T-helper 17 cell (primary cell): ENCODE results near the gene NDUFB6. TPM values are rescaled to one million over a fixed set of nuclear protein-coding genes. Genes with fewer than 3 reads are reported as not detected.
A peak's percentile ranks its signal among the peaks of the same experiment; 100 is the strongest.

Experiments used
- ATAC-seq: fragments of 150-1000 bp; cut with Tn5 transposase; 2 replicates; pipeline ENCODE4 v1.10.0; 2021; ENCODE audit warnings: mild to moderate bottlenecking, moderate library complexity
- DNase-seq, 3 donors: peaks; one replicate each; pipeline versions ENCODE4 v3.0.0 to v3.0.0-alpha.2; 2020 to 2021
- H3K9me3 ChIP-seq: one replicate; pipeline ENCODE4 v1.7.0; 2013; ENCODE audit warnings: low read length, mild to moderate bottlenecking; ENCODE audit not compliant: control insufficient read depth, poor library complexity, severe bottlenecking
- H3K27ac Mint-ChIP-seq: one replicate; pipeline ENCODE4 v1.8.0; 2022; ENCODE audit warnings: mild to moderate bottlenecking, moderate library complexity, mixed read lengths
- H3K27me3 Mint-ChIP-seq: one replicate; pipeline ENCODE4 v1.8.0; 2022; ENCODE audit warnings: mixed read lengths
- H3K36me3 Mint-ChIP-seq: one replicate; pipeline ENCODE4 v1.8.0; 2022; ENCODE audit warnings: low read depth, mixed read lengths
- H3K4me1 Mint-ChIP-seq: one replicate; pipeline ENCODE4 v1.8.0; 2022; ENCODE audit warnings: mild to moderate bottlenecking, mixed read lengths
- H3K4me3 Mint-ChIP-seq: one replicate; pipeline ENCODE4 v1.8.0; 2022; ENCODE audit warnings: mild to moderate bottlenecking, moderate library complexity, mixed read lengths
- total RNA-seq, 4 donors: library from RNA in 2 of 4; stranded (reverse) in 2 of 4; gene quantifications; one replicate each; pipeline ENCODE4 v1.2.3 and lab custom pipeline; 2022 to 2026

Gene NDUFB6
- total RNA-seq, 2 donors from 2014 or later: 11.1 to 14.2 TPM

DNA sequence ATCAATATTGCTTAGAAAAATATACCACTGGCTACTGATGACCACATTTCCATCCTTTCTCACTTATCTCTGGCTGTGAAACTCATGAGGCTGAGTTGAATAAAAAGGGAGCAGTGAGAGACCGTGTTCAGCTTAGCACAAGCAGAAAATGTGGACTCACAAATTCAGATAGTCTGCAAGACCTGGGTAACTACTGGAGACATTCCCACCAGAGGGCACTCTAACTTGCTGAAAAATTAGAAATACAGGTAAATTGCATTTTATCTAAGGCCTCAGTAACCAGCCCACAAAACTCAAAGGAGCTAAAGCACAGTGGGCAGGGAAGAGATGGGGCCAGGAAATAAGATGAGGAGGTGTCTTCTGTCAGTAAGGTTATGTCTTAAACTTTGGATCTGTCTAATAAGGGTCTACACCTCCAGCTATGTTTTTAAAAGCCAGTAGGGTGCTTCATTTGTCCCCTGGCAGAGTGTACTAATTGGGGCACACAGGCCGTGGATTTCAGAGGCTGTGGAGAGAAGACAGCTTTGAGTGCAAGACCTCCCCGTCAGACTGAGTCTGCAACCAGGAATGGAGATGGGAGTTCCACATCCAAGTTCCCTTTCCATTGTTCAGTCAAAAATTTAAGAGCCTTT is 8.7 kb upstream of the NDUFB6 start:
- no peak for DNase-seq
- no peaks in the 10 kb centered on the region for H3K9me3 ChIP-seq
- Mint-ChIP-seq H3K27me3 (peaks cover 61% of the 10 kb centered on the region), H3K36me3 (peaks cover 2% of the 10 kb centered on the region), H3K27ac (no peak overlapping the region), H3K4me3 (no peak overlapping the region), H3K4me1 (peaks cover 4% of the 10 kb centered on the region)
- ATAC-seq: peak; percentile 64

DNA sequence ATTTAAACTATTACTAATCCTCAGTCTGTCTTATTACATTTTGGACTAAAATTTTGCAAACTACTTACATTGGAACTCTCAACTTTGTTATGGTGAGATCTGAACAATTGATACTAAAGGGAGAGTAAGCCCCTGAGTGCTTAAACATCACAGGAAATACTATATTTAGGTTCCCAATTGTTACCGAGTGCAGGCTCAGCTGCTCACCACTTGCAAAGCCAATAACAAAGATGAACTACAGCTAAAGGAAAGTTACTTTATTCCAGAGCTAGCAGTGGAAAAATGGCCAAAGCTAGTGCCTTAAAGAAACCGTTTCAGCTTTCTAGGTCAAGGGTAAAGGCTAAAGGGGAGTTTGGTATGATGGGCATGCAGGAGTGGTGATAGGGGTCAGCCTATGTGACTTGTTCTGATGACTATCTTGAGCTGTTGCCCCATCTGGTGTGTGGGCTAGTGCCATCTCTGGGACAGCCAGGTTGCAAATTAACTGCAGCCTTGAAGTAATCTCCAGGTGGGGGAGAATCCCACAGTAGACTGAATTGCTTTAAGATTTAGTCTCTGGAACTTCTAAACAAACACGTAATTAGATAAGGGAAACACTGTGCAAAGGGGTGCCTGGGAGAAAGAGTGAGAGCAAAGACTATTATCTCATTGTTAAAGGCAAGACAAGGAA is 7.8 kb upstream of the NDUFB6 start:
- H3K9me3 ChIP-seq: no peaks in the 10 kb centered on the region
- Mint-ChIP-seq H3K36me3 (peaks cover 2% of the 10 kb centered on the region), H3K4me3 (no peak overlapping the region), H3K27me3 (peaks cover 54% of the 10 kb centered on the region), H3K27ac (peak overlapping the region; percentile 39), H3K4me1 (peaks cover 4% of the 10 kb centered on the region)
- DNase-seq (no peak), ATAC-seq (no peak)

DNA sequence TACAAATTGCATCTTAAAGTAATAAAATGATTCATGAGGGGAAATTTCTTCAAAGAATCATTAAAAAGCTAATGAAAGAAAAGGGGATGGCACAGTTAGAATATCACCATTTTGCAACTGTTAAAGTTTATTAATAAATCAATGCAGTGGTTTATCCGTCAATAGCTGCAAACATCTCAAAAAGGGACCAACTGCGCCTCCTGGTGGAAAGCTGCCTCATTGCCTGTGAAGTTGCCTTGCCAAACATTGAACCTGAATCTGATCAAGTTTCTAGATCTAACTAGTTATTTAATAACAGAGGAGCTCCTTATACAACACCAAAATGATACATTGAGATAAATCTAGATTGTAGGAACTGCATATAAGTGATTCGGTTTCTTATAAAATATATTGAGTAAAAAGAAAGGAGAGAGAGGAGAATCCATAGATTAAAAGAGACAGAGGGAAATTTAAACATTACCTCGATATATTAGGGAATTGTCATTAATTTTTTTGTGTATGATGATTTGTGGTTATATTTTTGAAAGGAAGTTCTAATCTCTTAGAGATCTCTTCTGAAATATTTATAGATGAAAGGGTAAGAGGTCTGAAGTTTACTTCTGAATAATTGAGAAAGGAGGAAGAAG is 6.9 kb upstream of the NDUFB6 start:
- Mint-ChIP-seq H3K27ac (no peak overlapping the region), H3K36me3 (peaks cover 2% of the 10 kb centered on the region), H3K4me1 (peaks cover 4% of the 10 kb centered on the region), H3K27me3 (peaks cover 45% of the 10 kb centered on the region), H3K4me3 (no peak overlapping the region)
- peak; percentile 65 to 77 (median 67) for DNase-seq
- ATAC-seq: peak; percentile 70
- no peaks in the 10 kb centered on the region for H3K9me3 ChIP-seq

DNA sequence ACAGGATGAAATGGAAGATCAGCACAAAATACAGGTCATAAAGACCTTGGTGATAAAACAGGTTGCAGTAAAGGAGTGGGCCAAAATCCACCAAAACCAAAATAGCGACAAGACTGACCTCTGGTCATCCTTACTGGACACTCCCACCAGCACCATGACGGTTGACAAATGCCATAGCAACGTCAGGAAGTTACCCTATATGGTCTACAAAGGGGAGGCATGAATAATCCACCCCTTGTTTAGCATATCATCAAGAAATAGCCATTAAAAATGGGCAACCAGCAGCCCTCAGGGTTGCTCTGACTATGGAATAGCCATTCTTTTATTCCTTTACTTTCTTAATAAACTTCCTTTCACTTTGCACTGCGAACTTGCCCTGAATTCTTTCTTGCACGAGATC is 6.0 kb upstream of the NDUFB6 start:
- H3K27me3 Mint-ChIP-seq: peaks cover 40% of the 10 kb centered on the region

DNA sequence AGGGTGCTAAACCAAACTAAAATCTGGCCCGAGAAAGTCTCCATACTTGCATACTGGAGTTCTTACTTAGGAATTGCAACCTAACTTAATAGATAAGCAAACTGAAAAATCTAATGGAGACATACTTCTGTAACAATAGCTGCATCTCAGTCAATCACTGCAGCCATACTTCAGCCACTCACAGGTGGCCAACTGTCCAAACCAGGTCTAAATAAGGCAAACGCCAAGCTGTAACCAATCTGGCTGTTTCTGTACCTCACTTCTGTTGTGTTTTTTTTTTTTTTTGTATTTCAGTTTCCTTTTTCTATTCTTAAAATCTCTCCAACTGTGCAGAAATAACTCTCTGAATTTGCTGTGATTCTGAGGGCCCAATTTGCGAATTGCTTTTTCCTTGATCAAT is 4.4 kb upstream of the NDUFB6 start:
- H3K9me3 ChIP-seq: no peaks in the 10 kb centered on the region
- no peak for DNase-seq
- Mint-ChIP-seq H3K27ac (no peak overlapping the region), H3K36me3 (peaks cover 2% of the 10 kb centered on the region), H3K4me3 (no peak overlapping the region), H3K4me1 (peaks cover 12% of the 10 kb centered on the region), H3K27me3 (peaks cover 40% of the 10 kb centered on the region)
- no peak for ATAC-seq

More for the DNA sequence above, 6.0 kb upstream of the NDUFB6 start:
- ATAC-seq: no peak
- no peak for DNase-seq
- no peaks in the 10 kb centered on the region for H3K36me3 Mint-ChIP-seq
- peaks cover 2% of the 10 kb centered on the region for H3K4me1 Mint-ChIP-seq
- no peaks in the 10 kb centered on the region for H3K9me3 ChIP-seq
- no peak overlapping the region for H3K4me3 Mint-ChIP-seq
- H3K27ac Mint-ChIP-seq: no peak overlapping the region

DNA sequence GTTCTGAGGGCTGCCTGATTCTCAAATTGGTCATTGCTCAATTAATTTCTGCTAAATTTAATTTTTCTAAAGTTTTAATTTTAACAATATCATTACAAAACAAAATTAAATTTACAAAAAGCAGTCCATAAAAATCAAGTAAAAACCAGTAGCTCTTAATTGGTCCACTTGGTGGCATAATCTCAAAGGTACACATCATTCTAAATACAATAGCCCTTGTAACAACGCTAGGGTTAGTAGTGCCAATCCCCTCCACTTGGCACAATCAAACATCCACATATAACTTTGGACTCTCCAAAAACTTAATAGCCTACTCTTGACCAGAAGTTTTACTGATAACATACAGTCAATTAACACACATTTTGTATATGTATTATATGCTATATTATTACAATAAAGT is 1.9 kb upstream of the NDUFB6 start:
- peaks cover 6% of the 10 kb centered on the region for H3K36me3 Mint-ChIP-seq
- DNase-seq (no peak), ATAC-seq (no peak)
- no peak overlapping the region for H3K27ac Mint-ChIP-seq
- peaks cover 28% of the 10 kb centered on the region for H3K27me3 Mint-ChIP-seq
- no peaks in the 10 kb centered on the region for H3K9me3 ChIP-seq
- H3K4me1 Mint-ChIP-seq: peaks cover 20% of the 10 kb centered on the region
- no peak overlapping the region for H3K4me3 Mint-ChIP-seq

DNA sequence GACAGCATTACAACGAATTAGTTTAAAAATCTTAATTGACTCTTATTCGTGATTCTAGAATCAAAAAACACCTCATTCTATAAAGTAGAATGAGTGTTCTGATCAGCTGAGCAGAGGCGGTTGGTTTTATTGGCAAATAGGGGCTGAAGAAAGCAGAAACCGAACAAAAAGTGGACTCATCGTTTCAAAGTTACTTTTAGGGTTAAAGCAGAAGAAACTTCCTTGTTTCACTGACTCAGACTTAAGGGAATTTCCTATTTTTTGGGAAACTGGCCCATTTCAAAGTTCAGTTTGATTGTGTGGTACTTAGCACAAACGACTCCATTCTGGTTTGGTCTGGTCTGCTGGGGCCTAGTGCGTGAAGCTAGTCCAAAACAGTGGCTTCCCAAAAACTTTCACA is 862 bp upstream of the NDUFB6 start:
- Mint-ChIP-seq H3K27me3 (peaks cover 21% of the 10 kb centered on the region), H3K27ac (peak overlapping the region; percentile 97), H3K4me3 (no peak overlapping the region), H3K4me1 (peaks cover 20% of the 10 kb centered on the region), H3K36me3 (peaks cover 7% of the 10 kb centered on the region)
- ATAC-seq: no peak
- DNase-seq: no peak
- H3K9me3 ChIP-seq: no peaks in the 10 kb centered on the region

DNA sequence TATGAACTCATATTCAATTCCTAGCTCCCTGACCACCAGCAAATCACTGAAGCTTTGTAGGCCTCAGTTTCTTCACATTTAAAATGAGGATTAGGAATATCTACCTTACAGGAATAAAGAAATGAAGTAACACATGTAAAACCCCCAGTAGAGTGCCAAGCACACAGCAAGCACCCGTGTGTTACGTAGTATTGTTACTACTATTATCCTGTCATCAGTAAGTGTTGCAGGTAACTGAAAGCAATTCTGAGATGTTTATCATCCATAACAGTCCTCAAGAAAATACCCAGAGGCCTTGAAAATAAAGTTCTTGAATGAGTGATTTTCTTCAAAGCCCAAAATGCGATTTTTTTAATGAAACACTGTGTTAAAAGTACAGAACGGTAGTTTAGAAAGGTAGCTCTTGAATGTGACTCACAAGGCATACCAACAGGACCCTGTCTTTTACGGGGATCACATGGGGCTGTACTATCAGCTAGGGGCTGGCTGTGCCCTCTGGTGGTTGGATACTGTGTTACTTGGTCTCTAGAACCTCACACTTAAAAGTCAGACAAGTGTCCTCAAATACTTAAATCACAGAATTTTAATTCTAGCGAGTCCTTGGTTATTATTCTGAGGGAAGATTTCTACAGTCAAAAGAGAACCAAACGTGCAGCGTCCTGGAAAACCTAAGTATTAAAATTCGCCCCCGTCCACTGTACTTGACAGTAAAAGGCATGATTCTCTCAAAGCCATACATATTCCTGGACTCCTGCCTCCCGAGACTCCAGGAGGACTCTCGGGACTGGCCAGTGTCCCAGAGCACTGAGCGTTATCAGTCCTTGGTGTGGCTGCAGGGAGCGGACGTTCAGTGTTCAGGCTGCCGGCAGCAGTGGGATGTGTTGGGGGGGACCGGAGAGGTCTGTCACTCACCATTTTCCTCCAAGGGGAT is 725 bp downstream of the NDUFB6 start:
- peaks cover 24% of the 10 kb centered on the region for H3K4me1 Mint-ChIP-seq
- H3K27ac Mint-ChIP-seq: peak overlapping the region; percentile 97
- DNase-seq: peak; percentile 42 to 60 (median 57)
- H3K9me3 ChIP-seq: no peaks in the 10 kb centered on the region
- H3K36me3 Mint-ChIP-seq: peaks cover 7% of the 10 kb centered on the region
- ATAC-seq: peak; percentile 89
- peaks cover 8% of the 10 kb centered on the region for H3K27me3 Mint-ChIP-seq
- H3K4me3 Mint-ChIP-seq: peak overlapping the region; percentile 100

DNA sequence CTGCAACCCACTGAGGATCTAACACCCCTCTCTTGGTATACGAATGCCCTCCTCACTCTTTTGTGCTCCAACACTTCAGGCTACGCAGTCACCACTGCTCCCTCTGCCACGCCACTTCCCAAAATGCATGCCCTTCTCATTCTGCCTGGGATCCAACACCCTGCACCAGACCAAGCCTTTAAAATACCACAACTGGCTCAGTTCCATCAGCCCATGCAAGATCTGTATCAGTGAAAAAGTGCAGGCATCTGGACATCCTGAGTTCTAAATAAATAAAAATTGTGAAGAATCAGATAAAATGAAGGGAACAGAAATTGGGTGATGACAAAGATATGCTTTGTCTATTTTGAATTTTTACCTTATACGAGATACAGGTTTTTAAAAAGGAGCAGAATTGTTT is 2.7 kb downstream of the NDUFB6 start:
- peaks cover 11% of the 10 kb centered on the region for H3K36me3 Mint-ChIP-seq
- H3K27me3 Mint-ChIP-seq: no peaks in the 10 kb centered on the region
- DNase-seq: no peak
- peaks cover 24% of the 10 kb centered on the region for H3K4me1 Mint-ChIP-seq
- H3K4me3 Mint-ChIP-seq: no peak overlapping the region
- no peak for ATAC-seq
- H3K9me3 ChIP-seq: no peaks in the 10 kb centered on the region
- peak overlapping the region; percentile 47 for H3K27ac Mint-ChIP-seq

DNA sequence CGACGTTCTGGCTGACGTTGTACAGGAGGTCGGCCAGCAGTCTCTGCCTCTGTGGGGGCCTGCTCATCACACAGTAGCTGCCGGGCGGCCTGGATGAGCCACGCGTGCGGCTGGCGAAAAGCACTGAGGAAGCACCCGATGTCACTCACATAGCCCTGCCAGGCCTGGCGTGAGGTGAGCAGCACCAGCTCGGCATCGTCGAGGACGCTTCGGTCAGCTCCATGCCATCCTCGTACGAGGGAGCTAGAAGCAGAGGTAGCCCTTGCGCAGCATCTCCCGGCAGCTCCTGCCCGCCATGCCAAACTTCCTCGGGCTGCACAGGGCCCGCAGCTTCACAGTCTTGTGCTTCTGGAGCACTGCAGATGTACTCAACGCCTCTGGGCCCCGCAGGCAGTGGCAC is 6.2 kb downstream of the NDUFB6 start:
- no peak overlapping the region for H3K27ac Mint-ChIP-seq
- no peaks in the 10 kb centered on the region for H3K27me3 Mint-ChIP-seq
- DNase-seq (no peak), ATAC-seq (no peak)
- no peaks in the 10 kb centered on the region for H3K9me3 ChIP-seq
- peaks cover 24% of the 10 kb centered on the region for H3K4me1 Mint-ChIP-seq
- no peak overlapping the region for H3K4me3 Mint-ChIP-seq
- peaks cover 11% of the 10 kb centered on the region for H3K36me3 Mint-ChIP-seq

DNA sequence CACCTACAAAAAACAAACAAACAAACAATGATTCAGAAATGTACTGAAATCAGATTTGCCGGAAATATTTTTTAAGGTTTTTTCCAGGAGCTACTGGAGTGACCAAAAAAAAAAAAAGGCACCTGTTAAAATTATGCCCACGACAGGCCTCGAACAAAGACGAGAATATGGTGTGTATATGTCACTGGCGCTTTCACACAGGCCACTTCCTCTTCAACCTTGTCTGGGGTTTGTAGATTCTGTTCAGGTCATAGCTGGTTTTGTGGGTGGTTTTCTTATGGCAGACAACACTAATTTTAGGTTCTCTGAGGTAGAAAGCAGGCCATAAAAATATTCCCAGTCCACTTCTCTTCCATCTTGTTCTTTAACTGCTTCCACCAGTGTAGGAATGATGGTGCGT is 7.0 kb downstream of the NDUFB6 start:
- DNase-seq: no peak
- H3K36me3 Mint-ChIP-seq: peaks cover 12% of the 10 kb centered on the region
- peaks cover 24% of the 10 kb centered on the region for H3K4me1 Mint-ChIP-seq
- H3K27ac Mint-ChIP-seq: no peak overlapping the region
- no peaks in the 10 kb centered on the region for H3K9me3 ChIP-seq
- no peak for ATAC-seq
- no peak overlapping the region for H3K4me3 Mint-ChIP-seq
- no peaks in the 10 kb centered on the region for H3K27me3 Mint-ChIP-seq

DNA sequence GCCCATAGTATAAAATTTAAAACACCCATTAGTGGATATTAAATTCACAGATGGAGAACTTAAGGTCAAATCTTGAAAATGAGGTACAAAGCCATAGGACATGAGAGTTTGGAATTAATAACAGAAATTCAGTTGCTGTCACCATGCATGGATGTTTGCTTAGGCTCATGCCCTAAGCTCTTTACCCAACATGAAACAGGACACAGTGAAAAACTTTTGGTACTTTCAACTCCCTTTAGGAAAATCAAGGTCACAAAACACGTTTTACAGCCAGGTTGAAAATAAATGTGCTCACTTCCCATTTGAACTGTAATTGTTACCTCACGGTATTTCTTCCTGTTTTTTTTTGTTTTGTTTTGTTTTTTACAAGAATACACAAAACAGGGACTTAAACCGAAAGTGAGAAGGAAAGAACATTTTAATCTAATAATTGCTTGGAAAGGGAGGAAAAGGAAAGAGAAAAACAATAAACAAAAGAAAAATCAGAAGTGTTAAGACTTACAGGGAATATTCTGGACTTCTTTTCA is 14.5 kb downstream of the NDUFB6 start:
- Mint-ChIP-seq H3K4me1 (peaks cover 29% of the 10 kb centered on the region), H3K27me3 (no peaks in the 10 kb centered on the region), H3K27ac (peak overlapping the region; percentile 92), H3K36me3 (peaks cover 6% of the 10 kb centered on the region), H3K4me3 (no peak overlapping the region)
- no peaks in the 10 kb centered on the region for H3K9me3 ChIP-seq
- no peak for DNase-seq
- no peak for ATAC-seq

DNA sequence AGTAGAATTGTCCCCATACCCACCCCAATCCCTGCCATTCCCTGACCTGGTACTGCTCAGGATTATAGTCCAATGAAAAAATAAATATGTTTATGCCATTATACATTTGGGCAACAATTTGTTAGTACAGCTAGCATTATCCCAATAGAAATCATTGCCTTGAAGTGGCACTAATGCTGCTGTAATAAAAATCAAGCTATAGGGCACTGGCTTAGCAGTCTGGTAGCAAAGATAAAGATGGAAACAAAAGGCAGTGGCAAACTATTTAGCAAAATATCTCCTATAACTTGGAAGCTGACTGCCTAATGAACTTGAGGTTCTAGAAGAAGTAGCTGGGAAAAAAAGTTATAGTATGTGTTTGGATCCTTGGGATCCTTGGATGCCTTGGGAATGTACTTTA is 18.4 kb downstream of the NDUFB6 start:
- H3K27me3 Mint-ChIP-seq: no peaks in the 10 kb centered on the region
- no peak for DNase-seq
- peaks cover 31% of the 10 kb centered on the region for H3K4me1 Mint-ChIP-seq
- no peak overlapping the region for H3K4me3 Mint-ChIP-seq
- no peaks in the 10 kb centered on the region for H3K9me3 ChIP-seq
- H3K27ac Mint-ChIP-seq: peak overlapping the region; percentile 98
- H3K36me3 Mint-ChIP-seq: peaks cover 5% of the 10 kb centered on the region
- no peak for ATAC-seq
